ENCODE measurements around the gene USHBP1. TPM values are rescaled to one million over a fixed set of nuclear protein-coding genes. Genes with fewer than 3 reads are reported as not detected.

The USHBP1 gene
- total RNA-seq, 1 donor from 2014 or later = 0.29 TPM

DNA sequence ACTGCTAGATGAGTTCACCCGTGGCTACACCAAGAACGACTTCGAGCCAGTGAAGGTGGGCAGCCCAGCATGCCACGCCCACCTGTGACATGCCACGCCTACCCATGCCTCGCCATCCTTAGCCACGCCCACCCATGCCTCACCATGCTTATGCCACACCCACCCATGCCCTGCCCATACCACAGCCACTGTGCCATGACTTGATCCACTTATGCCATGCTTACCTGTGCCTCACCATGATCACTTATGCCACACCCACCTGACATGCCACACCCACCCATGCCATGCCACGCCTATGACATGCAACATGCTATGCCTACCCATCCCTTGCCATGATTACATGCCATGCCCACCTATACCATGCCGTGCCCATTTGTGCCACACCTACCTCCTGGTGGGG is 62.3 kb downstream of the USHBP1 start:
- Mint-ChIP-seq H3K36me3 (peaks cover 23% of the 10 kb centered on the region), H3K4me3 (no peak overlapping the region), H3K4me1 (ENCODE audit: unreplicated experiment) (no peaks in the 10 kb centered on the region), H3K9me3 (no peaks in the 10 kb centered on the region), H3K27me3 (no peaks in the 10 kb centered on the region), H3K27ac (no peak overlapping the region)
- TF ChIP-seq, protein P1, sequence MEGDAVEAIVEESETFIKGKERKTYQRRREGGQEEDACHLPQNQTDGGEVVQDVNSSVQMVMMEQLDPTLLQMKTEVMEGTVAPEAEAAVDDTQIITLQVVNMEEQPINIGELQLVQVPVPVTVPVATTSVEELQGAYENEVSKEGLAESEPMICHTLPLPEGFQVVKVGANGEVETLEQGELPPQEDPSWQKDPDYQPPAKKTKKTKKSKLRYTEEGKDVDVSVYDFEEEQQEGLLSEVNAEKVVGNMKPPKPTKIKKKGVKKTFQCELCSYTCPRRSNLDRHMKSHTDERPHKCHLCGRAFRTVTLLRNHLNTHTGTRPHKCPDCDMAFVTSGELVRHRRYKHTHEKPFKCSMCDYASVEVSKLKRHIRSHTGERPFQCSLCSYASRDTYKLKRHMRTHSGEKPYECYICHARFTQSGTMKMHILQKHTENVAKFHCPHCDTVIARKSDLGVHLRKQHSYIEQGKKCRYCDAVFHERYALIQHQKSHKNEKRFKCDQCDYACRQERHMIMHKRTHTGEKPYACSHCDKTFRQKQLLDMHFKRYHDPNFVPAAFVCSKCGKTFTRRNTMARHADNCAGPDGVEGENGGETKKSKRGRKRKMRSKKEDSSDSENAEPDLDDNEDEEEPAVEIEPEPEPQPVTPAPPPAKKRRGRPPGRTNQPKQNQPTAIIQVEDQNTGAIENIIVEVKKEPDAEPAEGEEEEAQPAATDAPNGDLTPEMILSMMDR (conservative IDR thresholded peaks at IDR 0.05) = no peak
- no peak for DNase-seq (ENCODE audit: extremely low spot score, unreplicated experiment)

DNA sequence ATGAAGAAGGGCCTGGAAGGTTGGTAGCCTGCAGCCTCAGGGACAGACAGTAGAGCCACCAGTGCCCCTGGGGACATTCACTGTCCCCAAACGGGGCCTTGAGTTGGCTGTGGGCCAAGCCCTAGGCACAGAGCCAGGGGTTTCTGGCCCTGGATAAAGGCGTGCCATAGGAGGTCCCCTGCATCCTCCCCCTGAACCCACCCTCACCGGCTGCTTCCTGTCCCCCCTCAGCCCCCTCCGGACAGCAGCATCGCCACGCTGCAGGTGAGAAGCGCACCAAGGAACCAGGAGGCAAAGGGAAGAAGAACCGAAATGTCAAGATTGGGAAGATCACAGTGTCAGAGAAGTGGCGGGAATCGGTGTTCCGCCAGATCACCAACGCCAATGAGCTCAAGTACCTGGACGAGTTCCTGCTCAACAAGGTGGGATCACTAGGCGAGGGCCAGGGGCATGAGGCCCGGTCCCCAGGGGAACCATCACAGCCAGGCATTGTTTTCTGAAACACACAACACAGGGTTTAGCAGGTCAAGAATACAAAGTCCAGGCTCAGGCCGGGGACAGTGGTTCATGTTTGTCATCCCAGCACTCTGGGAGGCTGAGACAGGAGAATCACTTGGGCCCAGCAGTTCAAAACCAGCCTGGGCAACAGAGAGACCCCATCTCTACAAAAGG is 64.0 kb downstream of the USHBP1 start:
- Mint-ChIP-seq H3K4me3 (no peak overlapping the region), H3K27me3 (no peaks in the 10 kb centered on the region)
- TF ChIP-seq, protein P1 (conservative IDR thresholded peaks at IDR 0.05) = no peak

More for the DNA sequence above, 64.0 kb downstream of the USHBP1 start:
- no peaks in the 10 kb centered on the region for H3K4me1 Mint-ChIP-seq (ENCODE audit: unreplicated experiment)
- no peak for DNase-seq (ENCODE audit: extremely low spot score, unreplicated experiment)
- H3K27ac Mint-ChIP-seq = no peak overlapping the region
- peaks cover 28% of the 10 kb centered on the region for H3K36me3 Mint-ChIP-seq
- H3K9me3 Mint-ChIP-seq = no peaks in the 10 kb centered on the region

Other genes starting within 250 kb of the USHBP1 start
- gene CPAMD8, start 237.9 kb downstream of the USHBP1 start, total RNA-seq (ENCODE audit: low replicate concordance) = 27.6 and 42.9 TPM in 2 replicates
- gene HAUS8, start 189.3 kb downstream of the USHBP1 start, total RNA-seq (ENCODE audit: low replicate concordance) = 10.7 and 18.8 TPM in 2 replicates
- gene MYO9B, start 189.0 kb downstream of the USHBP1 start, total RNA-seq (ENCODE audit: low replicate concordance) = 71.7 and 83.8 TPM in 2 replicates
- gene USE1, start 49.4 kb downstream of the USHBP1 start, total RNA-seq (ENCODE audit: low replicate concordance) = 18.7 and 22.3 TPM in 2 replicates
- 19.2 and 23.8 TPM in 2 replicates for gene OCEL1, start 38.5 kb downstream of the USHBP1 start, total RNA-seq (ENCODE audit: low replicate concordance)
- 70.9 and 94.2 TPM in 2 replicates for gene NR2F6, start 18.8 kb downstream of the USHBP1 start, total RNA-seq (ENCODE audit: low replicate concordance)
- gene BABAM1, start 2.7 kb upstream of the USHBP1 start, total RNA-seq (ENCODE audit: low replicate concordance) = 84.6 and 93.3 TPM in 2 replicates
- 1.3 and 5.9 TPM in 2 replicates for gene ANKLE1, start 17.2 kb upstream of the USHBP1 start, total RNA-seq (ENCODE audit: low replicate concordance)
- 11.6 and 14.3 TPM in 2 replicates for gene ABHD8, start 38.7 kb upstream of the USHBP1 start, total RNA-seq (ENCODE audit: low replicate concordance)
- gene MRPL34, start 41.1 kb upstream of the USHBP1 start, total RNA-seq (ENCODE audit: low replicate concordance) = 79.2 and 111 TPM in 2 replicates
- gene DDA1, start 44.8 kb upstream of the USHBP1 start, total RNA-seq (ENCODE audit: low replicate concordance) = 38.7 and 46.0 TPM in 2 replicates
- 38.4 and 51.3 TPM in 2 replicates for gene ANO8, start 70.1 kb upstream of the USHBP1 start, total RNA-seq (ENCODE audit: low replicate concordance)
- 40.0 and 48.4 TPM in 2 replicates for gene GTPBP3, start 72.8 kb upstream of the USHBP1 start, total RNA-seq (ENCODE audit: low replicate concordance)
- 0.72 TPM in 1 of 2 replicates, not detected in the other for gene PLVAP, start 112.6 kb upstream of the USHBP1 start, total RNA-seq (ENCODE audit: low replicate concordance)
- gene CCDC194, start 129.5 kb upstream of the USHBP1 start, total RNA-seq (ENCODE audit: low replicate concordance) = not detected in 2 replicates
- 2.5 and 3.8 TPM in 2 replicates for gene BST2, start 140.9 kb upstream of the USHBP1 start, total RNA-seq (ENCODE audit: low replicate concordance)
- gene MVB12A, start 155.3 kb upstream of the USHBP1 start, total RNA-seq (ENCODE audit: low replicate concordance) = 32.0 and 37.7 TPM in 2 replicates
- 0.74 and 0.87 TPM in 2 replicates for gene TMEM221, start 183.9 kb upstream of the USHBP1 start, total RNA-seq (ENCODE audit: low replicate concordance)
- not detected in 2 replicates for gene NXNL1, start 196.2 kb upstream of the USHBP1 start, total RNA-seq (ENCODE audit: low replicate concordance)
- 12.1 and 15.5 TPM in 2 replicates for gene SLC27A1, start 205.8 kb upstream of the USHBP1 start, total RNA-seq (ENCODE audit: low replicate concordance)
- 94.9 and 103 TPM in 2 replicates for gene PGLS, start 246.9 kb upstream of the USHBP1 start, total RNA-seq (ENCODE audit: low replicate concordance)